ENCODE measurements around the gene YIPF1.

The YIPF1 gene

DNA sequence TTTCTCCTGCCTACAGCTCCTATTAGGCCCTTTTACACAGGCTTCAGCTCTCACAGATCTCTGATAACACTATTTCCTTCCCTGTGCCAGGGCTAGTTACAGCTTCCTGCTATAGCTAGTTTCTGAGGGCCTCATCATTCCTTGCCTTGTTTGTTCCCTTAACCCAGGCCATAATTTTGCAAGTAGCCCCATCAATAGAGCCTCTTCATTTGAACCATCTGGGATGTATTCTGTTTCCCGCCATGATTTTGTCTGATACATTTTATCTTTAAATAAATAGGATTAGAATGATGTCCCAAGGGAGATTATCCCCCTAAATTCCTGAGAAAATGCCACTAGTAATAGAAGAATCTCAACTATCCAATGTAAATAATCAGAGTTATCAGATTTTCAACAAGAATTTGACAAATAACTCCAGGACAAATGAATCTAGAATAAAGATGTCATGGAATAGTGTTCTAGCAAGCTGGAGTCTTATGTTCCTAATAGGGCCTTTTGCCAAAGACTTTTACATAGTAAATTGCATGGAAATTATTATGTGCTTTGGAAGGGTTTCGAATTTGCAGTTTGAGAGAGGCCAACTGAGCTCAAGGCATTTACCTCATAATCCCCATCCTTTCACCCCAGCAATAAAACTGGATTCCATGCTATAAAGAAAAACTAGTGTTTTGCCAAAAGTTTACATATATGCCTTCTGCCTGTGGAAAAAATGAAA, 39.8 kb upstream of the YIPF1 start:
- TF ChIP-seq, protein P1, sequence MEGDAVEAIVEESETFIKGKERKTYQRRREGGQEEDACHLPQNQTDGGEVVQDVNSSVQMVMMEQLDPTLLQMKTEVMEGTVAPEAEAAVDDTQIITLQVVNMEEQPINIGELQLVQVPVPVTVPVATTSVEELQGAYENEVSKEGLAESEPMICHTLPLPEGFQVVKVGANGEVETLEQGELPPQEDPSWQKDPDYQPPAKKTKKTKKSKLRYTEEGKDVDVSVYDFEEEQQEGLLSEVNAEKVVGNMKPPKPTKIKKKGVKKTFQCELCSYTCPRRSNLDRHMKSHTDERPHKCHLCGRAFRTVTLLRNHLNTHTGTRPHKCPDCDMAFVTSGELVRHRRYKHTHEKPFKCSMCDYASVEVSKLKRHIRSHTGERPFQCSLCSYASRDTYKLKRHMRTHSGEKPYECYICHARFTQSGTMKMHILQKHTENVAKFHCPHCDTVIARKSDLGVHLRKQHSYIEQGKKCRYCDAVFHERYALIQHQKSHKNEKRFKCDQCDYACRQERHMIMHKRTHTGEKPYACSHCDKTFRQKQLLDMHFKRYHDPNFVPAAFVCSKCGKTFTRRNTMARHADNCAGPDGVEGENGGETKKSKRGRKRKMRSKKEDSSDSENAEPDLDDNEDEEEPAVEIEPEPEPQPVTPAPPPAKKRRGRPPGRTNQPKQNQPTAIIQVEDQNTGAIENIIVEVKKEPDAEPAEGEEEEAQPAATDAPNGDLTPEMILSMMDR (IDR thresholded peaks at IDR 0.05; ENCODE audit: control extremely low read depth, extremely low read depth, low read depth, missing control alignments) = no peak
- DNase-seq (ENCODE audit: extremely low spot score) = no peak
- ChIA-PET POLR2A (interaction anchor here (0.7 kb wide), 2 partner anchors 16 kb away, joined by 3 to 4 read pairs; partner anchors contain the start of gene IFT25), CTCF (interaction anchor here (1.4 to 2.2 kb wide), 3 partner anchors 10 to 69 kb away, joined by 5 to 11 read pairs (median 7); partner anchors contain the start of genes IFT25 and LRRC42)

DNA sequence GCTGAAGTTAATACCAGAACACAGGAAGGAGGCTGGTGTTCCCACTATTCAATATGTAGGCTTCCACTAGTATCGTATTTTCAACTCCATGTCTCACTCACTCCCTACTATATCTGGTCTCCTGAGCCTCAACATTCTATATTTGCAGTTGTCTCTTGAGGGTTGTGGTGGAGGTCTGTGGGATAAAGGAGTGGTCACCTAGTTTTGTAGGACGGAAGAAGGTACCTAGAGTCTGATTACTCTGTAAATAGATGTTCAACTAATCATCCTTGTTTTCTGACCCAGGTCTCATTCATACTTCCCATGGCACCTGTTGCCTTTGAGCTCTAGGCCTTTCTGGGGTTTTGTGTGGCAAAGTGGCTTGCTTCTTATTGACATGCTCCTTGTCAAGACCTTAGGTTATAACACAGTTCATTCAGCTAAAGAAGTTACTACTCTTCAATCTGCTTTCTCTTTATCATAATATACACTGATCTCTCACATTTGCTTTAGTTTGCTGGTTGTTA, 37.8 kb upstream of the YIPF1 start:
- TF ChIP-seq, protein P1 (IDR thresholded peaks at IDR 0.05; ENCODE audit: control extremely low read depth, extremely low read depth, low read depth, missing control alignments) = no peak
- no peak for DNase-seq (ENCODE audit: extremely low spot score)
- POLR2A ChIA-PET = no interaction called here
- CTCF ChIA-PET = interaction anchor here (1.0 to 1.7 kb wide), 4 partner anchors 9 to 22 kb away, joined by 4 to 6 read pairs (median 4); no protein-coding TSS in a partner anchor

DNA sequence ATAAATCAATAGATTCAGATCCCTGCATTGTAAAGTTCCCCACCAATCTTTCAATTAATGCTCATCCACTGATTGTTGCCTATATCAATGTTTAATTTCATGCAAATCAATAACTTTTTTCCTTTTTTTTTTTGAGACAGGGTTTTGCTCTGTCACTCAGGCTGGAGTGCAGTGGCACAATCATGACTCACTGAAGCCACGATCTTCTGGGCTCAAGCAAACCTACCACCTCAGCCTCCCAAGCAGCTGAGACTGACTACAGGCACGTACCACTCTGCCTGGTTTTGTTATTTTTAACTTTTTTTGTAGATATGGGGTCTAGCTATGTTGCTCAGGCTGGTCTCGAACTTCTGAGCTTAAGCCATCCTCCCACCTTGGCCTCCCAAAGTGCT, 30.1 kb upstream of the YIPF1 start:
- POLR2A ChIA-PET = no interaction called here
- TF ChIP-seq, protein P1 (IDR thresholded peaks at IDR 0.05; ENCODE audit: control extremely low read depth, extremely low read depth, low read depth, missing control alignments) = no peak
- CTCF ChIA-PET = interaction anchor here (1.4 to 1.8 kb wide), 3 partner anchors 9 to 59 kb away, joined by 4 to 7 read pairs (median 5); no protein-coding TSS in a partner anchor
- DNase-seq (ENCODE audit: extremely low spot score) = no peak

DNA sequence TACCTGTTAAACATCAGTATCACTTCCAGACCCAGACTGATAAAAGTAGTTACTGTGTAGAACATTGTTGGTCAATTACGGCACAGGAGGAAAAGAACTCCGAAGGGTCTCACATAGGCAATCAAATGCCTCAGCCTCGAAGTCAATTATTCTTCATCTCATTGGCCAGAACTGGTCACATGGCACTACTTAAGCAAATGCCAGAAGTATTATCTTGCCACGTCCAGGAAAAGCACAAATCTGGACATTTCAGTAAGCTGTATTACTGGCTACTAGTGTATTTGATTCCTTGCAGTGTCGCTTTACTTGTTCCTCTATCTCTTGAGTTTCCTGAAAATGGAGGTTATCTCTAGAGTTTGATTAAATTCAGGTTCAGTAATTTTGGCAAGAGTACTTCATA, 28.7 kb upstream of the YIPF1 start:
- ChIA-PET POLR2A (no interaction called here), CTCF (interaction anchor here (1.4 to 2.6 kb wide), 2 partner anchors 9 to 41 kb away, joined by 4 to 8 read pairs; no protein-coding TSS in a partner anchor)
- TF ChIP-seq, protein P1 (IDR thresholded peaks at IDR 0.05; ENCODE audit: control extremely low read depth, extremely low read depth, low read depth, missing control alignments) = no peak
- no peak for DNase-seq (ENCODE audit: extremely low spot score)

DNA sequence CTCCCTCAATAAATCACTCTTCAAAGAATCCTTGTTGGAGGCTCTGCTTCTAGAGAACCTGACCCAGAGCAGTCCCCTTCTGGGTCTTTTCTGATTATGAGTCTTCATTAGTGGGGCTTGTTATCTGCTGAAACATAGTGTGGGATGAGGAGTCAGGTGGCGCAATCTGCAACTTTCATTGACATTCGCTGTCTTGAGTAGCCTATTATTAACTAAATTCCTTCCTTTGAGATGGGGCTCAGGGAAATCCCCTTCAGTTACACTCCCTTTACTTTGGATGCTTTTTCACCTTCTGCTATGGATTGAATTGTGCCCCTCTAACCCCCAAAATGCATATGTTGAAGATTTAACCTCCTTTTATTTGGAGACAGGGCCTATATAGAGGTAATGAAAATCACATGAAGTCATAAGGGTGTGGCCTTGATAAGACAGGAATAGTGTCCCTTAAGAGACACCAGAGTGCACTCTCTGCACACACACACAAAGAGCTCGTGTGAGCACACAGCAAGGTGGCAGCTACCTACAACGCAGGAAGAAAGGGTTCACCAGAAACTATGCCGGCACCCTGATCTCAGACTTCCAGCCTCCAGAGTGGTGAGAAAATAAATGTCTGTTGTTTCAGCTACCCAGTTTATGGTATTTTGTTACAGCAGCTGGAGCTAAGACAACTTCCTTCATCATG, 23.9 kb upstream of the YIPF1 start:
- ChIA-PET CTCF (interaction anchor here (1.0 to 4.0 kb wide), 10 partner anchors 9 to 53 kb away, joined by 3 to 21 read pairs (median 5); partner anchors contain the start of gene YIPF1), POLR2A (no interaction called here)
- no peak for DNase-seq (ENCODE audit: extremely low spot score)
- TF ChIP-seq, protein P1 (IDR thresholded peaks at IDR 0.05; ENCODE audit: control extremely low read depth, extremely low read depth, low read depth, missing control alignments) = no peak

DNA sequence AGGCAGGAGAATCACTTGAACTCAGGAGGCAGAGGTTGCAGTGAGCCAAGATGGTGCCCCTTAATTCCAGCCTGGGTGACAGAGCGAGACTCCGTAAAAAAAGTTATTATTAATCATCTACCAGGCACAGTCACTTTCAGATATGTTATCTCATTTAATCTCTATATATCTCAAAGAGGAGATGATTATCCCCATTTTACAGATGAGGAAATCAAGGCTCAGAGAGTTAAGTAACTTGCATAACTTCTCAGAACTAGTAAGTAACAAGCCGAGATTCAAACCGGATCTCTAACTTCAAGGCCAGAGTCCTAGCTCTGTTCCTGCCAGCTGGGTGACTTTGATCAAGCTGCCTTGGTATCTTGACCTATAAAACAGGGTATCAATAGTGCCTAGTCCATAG, 21.8 kb upstream of the YIPF1 start:
- no peak for DNase-seq (ENCODE audit: extremely low spot score)
- ChIA-PET POLR2A (no interaction called here), CTCF (interaction anchor here (1.9 to 4.0 kb wide), 6 partner anchors 11 to 49 kb away, joined by 4 to 21 read pairs (median 6); partner anchors contain the start of genes DIO1 and YIPF1)
- TF ChIP-seq, protein P1 (IDR thresholded peaks at IDR 0.05; ENCODE audit: control extremely low read depth, extremely low read depth, low read depth, missing control alignments) = no peak

All from GM10248 (cell line).